ENCODE data around the gene PRPSAP2.
"Not testable (repeated sequence)": the region's sequence is repeated elsewhere in the genome, so short reads cannot be mapped to it uniquely, and the experiment has no call there.

The PRPSAP2 gene

DNA sequence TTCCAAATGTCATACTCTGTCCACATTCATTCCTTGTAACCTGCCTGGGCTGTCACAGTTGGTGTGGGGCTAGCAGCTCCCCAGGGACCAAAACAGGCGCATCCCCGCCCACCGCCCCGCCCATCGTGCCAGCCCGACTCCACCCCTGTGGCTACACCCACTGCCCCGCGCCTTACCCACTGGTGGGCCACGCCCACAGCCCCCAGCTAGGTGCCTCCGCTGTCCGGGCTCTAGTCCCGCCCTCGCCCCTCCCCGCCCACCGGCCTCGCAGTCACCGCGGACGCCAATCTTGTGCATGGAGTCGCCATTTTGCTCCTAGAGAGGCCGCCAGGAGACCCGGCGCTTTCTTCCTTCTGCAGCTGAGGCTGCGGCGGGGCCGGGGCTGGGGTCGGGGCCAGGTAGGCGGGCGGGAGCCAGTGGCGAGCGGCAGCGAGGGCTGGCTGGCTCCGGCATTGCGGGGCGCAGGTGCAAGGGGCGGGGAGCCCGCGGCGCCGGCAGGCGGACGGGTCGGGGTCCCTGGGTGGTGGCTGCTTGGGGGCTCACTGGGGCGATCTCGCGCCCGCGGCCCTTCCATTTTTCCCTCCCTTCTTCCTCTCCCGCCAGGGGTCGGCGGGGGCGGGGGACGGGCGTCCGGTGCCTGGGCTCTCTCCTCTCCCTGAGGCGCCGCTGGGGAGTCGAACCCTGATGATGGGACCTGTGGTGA, at the start of gene PRPSAP2:
Gene PRPSAP2, plus strand, starts transcription at position 268 of the 703 bp plus-strand sequence. CDS start 7,703 bp downstream, outside the sequence.
- DNase-seq = peak; percentile 96

DNA sequence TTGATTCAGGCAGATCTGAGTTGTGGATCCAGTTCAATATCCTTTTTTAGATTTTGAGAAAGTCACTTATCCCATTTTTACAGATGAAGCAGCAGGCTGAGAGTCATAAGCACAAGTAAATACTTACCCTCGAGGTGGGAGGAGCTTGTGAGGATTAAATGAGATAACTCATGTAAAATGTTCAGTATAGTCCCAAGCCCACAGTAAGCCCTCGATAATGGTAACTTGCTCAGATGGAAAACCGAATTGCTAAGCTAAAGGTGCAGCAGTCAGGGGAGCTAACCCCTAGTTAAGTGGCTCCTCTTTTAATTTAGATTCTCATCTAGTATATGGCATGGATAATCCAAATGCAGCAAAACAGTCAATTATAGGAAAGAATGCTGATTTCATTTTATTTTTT, 42.0 kb upstream of the PRPSAP2 start:
- DNase-seq = not testable (repeated sequence)

DNA sequence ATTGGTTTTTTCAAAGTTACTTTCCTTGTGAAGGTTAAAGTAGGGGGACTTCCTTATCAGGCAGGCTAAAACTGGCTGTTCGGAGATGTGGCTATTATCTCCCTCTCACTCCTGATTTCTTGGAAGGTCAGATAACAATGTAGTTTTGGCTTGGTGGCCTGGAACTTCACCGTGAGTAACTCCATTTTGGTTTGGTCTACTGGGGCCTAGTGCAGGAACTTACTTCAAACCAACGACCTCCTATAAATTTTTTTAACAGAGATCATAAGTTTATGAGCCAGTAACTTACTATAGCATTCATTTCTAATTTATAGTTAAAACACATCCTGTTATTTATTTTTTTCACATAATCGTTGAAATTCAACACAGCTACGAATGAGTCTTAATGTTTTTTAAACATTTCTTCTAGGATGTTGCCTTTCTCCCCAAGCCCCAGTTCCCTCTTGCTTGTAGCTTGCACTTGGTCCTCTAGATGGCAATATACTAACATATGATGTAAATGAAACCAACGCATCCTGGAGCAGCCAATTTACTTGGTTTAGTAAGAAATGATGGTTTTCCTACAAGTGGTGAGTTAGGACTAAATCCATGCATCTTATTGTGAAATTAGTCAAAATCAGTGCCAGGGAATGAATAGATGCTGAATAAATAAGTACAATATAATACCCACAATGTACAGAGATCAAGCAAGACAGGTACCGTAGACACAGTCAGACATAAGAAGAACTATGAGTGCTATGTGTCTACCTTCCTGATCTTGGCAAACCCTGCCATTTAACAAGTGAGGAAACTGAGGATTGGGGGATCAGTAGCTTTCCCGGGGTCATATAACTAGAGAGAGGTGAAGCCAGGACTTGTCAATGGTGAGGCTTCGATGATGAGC, 41.2 kb upstream of the PRPSAP2 start:
- peak; percentile 78 for DNase-seq

- DNase-seq = not testable (repeated sequence)
Observed at GRCh38 chr17:18821430-18821829, 36.5 kb upstream of the PRPSAP2 start.

GRCh38 chr17:18827613-18828012, 30.3 kb upstream of the PRPSAP2 start:
- DNase-seq = not testable (repeated sequence)

DNA sequence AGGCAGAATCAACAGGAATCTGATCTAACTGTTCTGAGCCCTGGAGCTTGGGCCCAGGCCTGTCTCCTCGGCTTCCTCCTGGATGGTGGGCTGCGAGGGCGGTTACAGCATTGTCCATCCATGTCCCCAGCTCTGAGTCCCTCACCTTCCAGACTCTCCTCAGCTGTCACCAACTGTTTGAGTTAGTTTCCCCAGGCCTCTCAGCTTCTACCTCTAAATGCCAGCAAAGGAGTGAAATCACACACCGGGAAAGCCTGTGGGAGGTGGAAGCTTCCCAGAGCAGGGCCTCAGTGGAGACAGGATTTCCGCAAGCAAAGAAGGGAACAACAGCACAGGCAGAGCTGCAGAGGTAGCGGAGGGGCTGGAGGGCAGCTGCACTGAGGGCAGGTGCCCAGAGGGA, 9.4 kb upstream of the PRPSAP2 start:
- DNase-seq = no peak

GRCh38 chr17:18850679-18851078, 7.3 kb upstream of the PRPSAP2 start:
- no peak for DNase-seq

- DNase-seq = no peak
Observed at GRCh38 chr17:18851201-18851600, 6.7 kb upstream of the PRPSAP2 start.

DNA sequence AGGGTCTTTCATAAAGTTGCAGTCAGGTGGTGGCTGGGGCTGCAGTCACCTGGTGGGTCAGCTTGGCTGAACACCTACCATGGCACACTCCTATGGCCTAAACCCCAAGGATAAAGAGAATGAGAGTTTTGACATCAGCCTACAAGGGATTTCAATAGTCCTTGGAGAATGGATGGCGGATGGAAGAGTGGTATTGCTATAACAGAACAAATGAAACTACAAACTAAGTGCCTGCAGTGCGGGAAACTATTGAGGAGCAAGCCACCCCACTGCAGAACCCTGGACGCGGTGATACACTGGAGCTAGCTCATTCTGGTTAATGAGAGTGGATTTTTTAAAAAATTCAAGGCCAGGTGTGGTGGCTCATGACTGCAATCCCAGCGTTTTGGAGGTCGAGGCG, 3.0 kb upstream of the PRPSAP2 start:
- no peak for DNase-seq

DNA sequence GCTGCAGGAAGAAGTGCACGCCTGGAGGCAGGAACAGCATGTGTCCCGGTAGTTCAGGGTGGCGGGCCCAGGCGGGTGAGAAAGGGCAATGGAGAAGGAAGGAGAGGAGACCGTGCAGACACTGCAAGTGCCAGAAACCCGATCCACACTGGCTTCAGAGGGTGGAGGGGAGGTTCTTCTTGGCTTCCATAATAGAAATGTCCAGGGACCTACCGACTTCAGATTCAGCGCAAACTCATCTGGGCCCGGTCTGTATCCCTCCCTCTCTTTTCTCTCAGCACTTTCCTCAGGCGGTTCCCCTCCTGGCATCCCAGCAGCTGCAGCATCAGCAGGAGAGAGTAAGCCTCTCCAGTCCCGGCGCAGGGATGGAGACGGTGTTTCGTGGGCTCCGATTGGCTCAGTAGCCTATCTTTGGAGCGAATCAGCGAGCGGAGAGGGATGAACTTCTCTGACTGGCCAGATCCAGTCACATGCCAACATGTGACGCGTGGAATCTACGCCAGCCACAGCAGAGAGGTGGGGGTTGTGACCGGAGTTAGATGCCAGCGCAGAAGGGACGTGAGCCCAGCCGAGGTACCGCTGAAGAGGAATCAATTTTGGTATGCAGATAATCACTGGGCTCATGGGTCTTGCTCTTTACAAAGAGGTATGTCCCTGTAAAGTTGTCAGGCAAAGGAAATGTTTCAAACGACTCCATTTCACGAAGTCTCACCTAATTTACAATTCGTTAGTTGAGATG, 1.9 kb upstream of the PRPSAP2 start:
- peak; percentile 91 for DNase-seq

DNA sequence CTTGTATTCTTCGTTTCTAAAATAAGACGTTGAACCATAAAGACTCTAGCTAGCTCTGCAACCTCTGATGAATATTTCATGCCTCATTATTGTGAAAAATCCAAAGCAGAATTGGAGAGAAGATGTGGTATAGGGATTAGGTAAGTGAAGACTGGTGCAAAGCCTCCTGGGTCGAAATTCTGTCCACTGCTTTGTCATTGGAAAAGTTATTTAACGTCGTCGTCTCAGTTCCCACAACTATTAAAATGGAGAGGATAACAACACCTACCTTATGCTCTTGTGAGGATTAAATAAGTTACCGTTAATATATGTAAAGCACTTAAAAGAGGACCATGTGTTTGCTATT, 1.4 kb upstream of the PRPSAP2 start:
- DNase-seq = no peak

GRCh38 chr17:18858567-18859245, 775 bp downstream of the PRPSAP2 start:
- DNase-seq = no peak

GRCh38 chr17:18859256-18859655, 1.3 kb downstream of the PRPSAP2 start:
- DNase-seq = no peak

DNA sequence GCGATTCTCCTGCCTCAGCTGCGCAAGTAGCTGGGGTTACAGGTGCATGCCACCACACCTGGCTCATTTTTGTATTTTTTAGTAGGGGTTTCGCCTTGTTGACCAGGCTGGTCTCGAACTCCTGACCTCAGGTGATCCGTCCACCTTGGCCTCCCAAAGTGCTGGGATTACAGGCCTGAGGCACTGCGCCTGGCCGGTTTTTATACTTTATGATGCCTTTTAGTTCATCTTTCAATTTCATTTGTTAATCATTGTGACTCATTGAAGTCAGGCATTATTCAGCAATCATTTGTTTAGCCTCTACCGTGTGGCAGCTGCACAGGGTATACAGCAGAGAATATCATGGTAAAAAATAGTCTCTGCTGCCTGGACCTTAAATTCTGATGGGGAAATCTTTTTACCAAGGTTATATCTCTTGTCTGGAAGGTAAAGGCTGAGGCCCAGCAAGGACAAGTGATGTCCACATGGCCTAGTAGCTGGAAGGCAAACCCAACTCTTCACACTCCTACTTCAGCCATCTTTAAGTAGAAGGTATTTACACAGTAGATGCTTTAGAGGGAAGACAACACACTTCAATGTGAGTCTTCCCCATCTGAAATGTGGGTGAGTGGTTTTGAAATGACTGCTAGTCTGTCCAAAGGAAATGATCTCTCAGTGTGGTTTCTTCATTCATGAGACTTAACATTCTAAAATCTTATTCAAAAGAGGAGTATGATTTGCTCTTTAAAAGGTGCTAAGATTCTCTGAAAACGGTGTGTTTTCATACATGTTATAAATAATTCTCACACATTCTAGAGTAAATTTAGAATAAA, 2.4 kb downstream of the PRPSAP2 start:
- DNase-seq = no peak

DNA sequence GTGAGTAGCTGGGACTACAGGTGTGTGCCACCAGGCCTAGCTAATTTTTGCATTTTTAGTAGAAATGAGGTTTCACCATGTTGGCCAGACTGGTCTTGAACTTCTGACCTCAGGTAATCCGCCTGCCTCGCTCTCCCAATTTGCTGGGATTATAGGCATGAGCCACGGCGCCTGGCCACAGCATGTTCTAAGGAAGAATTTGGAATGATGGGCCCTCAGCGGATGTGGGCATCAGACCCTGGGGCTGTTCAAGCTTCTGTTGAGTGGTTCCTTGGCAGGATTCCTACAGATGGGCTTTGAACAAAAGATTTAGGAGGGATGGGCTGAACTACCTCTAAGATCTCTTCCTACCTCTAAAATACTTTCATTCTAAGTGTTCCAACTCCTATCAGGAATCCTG, 4.1 kb downstream of the PRPSAP2 start:
- no peak for DNase-seq

- not testable (repeated sequence) for DNase-seq
Observed at GRCh38 chr17:18864996-18865395, 7.1 kb downstream of the PRPSAP2 start.

DNA sequence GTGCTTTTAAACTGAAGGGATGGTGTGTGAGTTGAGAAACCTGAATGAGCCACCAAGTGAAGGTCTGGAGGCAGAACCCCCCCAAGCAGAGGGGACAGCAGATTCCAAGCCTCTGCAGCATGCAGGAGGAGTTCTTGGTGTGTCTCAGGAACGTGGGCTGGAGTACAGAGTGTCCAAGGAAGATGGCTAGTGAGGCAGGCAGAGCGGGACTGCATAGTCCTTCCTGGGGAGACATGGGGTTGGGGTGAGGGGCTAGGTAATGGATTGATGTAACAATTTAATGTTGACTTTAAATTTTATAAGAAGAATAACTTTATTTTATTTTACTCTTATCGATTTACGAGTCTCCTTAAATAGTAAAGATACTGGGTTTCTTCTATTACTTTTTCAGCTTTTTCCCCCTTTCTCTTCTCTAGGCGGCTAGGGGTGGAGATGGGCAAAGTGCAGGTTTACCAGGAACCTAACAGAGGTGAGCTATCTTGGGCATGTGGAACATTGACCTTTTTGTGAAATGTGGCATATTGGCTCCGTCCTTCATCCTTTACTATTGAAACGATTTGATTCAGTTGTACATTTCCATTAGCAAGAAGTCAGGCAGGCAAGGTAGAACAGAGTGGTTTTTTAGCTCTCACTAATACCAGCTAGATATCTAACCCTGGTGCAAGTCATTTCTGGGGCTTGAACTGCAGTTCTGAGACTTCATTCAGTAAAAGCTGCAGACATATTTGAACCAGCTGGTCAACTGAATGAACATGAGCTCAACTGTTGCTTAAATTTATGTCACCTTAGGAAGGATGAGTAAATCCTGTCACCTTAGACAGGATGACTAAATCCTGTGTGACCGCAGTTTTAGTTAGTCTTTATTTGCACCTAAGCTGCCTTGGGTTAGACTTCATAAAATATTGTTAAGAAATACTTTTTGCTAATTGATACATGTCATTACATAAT, 9.2 kb downstream of the PRPSAP2 start:
- DNase-seq = no peak

DNA sequence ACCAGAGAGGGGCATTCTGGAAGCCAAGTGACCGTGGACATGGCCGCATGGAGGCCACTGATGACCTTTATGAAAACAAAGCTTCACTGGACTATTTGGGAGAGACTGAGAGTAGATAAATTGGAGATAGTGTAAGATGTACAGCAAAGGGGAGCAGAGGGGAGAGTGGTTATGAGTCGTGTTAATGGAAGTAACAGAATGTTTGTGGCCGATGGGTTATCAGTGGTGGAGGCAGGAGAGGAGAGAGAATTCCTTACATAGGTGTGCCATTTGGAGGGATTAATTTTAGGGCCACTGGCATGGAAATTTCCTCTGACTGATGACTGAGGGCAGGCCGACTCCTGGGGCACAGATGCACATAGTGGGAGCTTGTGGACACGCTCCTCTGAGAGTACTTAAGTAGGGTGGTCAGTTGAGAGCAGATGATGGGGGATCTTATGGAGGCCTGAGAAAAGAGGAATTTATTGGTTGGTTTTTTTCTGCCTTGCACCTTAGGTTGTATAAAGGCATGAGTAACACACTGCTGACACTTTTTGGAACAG, 19.2 kb downstream of the PRPSAP2 start:
- no peak for DNase-seq

DNA sequence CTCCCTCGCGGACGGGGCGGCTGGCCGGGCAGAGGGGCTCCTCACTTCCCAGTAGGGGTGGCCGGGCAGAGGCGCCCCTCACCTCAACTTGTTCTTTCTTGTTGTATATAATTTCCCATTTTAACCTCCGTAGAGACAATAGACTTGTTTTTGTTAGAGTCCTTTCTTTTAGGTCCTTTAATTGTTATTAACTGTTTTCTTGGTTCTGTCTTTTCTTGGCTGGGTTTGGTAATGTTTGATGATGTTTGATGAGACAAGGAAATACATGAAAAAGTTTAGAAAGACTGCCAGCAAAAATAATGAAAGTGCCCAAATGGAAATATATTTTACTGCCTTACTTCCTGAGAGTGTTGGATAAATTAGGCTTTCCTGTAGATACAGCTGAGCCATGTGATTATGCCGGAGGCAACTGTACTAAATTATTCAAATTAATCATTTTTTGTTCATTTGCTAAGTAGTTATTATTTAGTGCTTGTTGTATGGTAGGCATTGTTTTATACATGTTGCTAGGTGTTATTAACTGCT, 30.9 kb downstream of the PRPSAP2 start:
- DNase-seq = no peak

DNA sequence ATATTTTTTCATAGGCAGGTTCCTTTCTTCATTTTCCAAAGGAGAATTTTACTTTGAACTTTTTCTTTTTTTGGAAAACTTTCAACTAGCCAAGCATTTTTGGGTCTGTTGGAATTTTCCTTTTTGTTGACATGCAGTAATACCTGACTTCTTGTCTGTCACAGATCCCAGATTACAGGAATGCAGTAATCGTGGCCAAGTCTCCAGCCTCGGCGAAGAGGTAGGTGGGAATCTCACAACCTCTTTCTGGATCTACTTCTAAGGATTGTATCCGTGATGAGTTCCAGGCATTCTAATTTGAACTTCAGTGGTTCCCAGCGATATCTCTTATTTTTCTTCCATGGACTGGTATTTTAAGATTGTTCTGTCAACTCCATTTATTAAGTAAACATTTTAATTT, 31.7 kb downstream of the PRPSAP2 start:
- no peak for DNase-seq
